GM19239 (cell line): ENCODE data around the gene GPX4.

ENCODE experiments used
- DNase-seq: peaks from one replicate; pipeline ENCODE4 v3.0.0; 2011; ENCODE audit warnings: low spot score; ENCODE audit not compliant: insufficient read length
- FAIRE-seq: peaks from 2 replicates; lab custom pipeline; 2011; peaks lifted over from hg19 to GRCh38; lab: Jason Lieb, UNC

GPX4 gene, protein sequence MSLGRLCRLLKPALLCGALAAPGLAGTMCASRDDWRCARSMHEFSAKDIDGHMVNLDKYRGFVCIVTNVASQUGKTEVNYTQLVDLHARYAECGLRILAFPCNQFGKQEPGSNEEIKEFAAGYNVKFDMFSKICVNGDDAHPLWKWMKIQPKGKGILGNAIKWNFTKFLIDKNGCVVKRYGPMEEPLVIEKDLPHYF

DNA sequence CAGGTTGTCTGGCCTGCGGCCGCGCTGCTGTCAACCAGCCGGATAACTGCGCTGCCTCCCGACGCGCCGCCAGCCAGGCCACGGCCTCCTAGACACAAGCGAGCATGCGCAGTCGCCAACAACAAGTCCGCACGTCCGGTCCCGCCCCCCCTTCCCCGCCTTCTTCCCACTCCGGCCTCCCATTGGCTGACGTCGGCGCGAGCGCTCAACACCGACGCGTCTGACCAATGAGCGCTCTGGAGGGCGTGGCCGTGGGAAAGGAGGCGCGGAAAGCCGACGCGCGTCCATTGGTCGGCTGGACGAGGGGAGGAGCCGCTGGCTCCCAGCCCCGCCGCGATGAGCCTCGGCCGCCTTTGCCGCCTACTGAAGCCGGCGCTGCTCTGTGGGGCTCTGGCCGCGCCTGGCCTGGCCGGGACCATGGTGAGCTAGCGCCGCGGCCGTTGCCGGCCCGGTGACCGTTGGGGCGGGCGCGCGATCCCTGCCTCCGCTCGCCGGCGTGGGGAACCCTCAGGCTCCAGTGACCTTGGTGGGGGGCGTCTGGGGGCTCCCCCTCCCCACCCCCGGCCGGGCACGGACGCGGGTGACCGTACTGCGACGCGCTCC is at the start of gene GPX4:
Gene GPX4, plus strand, starts transcription at position 287 of the 603 bp plus-strand sequence. Its CDS starts 50 bp downstream, at position 337.
- FAIRE-seq, result peak; percentile 97
- DNase-seq, result peak; percentile 99

DNA sequence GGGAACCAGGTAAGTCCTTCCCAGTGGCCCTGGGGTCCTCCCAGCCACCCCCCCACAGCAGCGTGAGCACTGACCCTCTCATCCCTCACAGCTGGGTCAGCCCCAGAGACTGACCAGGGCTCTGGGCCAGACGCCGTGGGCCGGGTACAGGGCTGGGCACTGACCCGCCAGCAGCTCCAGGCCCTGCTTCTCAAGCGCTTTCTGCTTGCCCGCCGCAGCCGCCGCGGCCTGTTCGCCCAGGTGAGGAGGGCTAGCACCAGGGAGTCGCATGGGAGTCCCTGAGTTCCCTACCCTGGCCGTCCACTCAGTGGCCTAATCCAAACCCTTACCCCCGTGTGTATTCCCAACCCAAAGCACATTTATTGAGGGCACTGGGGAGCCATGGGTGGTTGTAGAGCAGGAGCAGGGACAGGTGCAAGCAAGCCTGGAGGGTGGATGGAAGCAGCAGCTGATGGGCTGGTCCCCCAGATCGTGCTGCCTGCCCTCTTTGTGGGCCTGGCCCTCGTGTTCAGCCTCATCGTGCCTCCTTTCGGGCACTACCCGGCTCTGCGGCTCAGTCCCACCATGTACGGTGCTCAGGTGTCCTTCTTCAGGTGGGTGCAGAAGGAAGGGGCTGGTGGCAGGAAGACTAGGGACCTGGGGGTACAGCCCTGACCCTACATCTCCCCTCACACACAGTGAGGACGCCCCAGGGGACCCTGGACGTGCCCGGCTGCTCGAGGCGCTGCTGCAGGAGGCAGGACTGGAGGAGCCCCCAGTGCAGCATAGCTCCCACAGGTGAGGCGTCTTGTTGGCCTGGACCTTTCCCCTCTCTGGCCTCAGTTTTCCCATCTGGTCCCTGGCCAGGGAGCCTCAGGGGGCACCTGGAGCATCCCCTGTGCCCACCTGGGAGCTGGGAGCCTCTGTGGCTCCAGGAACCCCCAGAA is 49.4 kb upstream of the GPX4 start:
- FAIRE-seq, result no peak

GRCh38 chr19:1055028-1055425 is 48.8 kb upstream of the GPX4 start:
- FAIRE-seq (no peak), DNase-seq (no peak)

More for the DNA sequence above, 49.4 kb upstream of the GPX4 start:
- DNase-seq, result no peak

- no peak for DNase-seq
- FAIRE-seq, result no peak
Measured at GRCh38 chr19:1055886-1056620, 47.7 kb upstream of the GPX4 start.

DNA sequence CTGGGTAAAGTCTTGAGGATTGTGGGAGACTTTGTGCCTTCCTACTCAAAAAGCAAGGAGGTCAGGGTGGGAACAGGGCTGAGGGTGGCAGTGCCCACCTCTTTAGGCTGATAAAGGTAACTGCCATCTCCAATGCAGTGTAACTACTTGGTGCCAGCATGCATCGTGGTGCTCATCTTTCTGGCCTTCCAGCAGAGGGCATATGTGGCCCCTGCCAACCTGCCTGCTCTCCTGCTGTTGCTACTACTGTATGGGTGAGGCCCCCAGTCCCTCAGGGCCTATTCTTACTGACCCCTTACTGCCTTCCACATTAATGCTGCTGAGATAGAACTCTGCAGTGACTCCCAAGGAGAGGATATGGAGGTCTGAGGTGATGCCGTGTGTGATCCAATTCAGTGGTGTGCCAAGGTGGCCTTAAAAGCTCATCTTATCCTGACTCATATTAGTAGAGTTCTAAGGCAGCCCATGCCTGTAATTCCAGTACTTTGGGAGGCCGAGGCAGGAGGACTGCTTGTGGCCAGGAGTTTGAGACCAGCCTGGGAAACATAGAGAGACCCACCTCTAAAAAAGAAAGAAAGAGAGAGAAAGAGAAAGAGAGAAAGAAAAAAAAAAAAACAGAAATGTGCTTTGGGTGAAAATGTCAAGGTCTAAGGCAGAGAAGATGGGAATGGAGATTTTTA is 46.5 kb upstream of the GPX4 start:
- FAIRE-seq, result peak; percentile 82
- DNase-seq, result no peak

- FAIRE-seq (no peak), DNase-seq (no peak)
Measured at GRCh38 chr19:1058112-1058511, 45.7 kb upstream of the GPX4 start.

GRCh38 chr19:1060689-1061088 is 43.1 kb upstream of the GPX4 start:
- DNase-seq (no peak), FAIRE-seq (no peak)

DNA sequence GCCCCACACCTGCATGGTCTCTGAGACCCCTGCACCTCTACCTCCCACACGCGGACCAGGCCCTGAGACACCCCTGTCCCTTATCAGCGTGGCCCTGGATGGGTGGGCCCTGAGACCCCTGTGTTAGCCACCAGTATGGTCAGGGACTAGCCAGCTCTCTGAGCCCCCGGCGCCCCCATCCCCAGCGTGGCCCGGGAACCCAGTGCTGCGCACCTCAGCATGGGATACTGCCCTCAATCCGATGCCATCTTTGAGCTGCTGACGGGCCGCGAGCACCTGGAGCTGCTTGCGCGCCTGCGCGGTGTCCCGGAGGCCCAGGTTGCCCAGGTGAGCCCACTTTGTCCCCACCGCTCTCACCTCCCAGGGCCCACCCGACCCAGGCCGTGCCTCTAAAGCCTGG is 41.8 kb upstream of the GPX4 start:
- FAIRE-seq (no peak), DNase-seq (no peak)

- FAIRE-seq (no peak), DNase-seq (no peak)
Measured at GRCh38 chr19:1062387-1063029, 41.3 kb upstream of the GPX4 start.

DNA sequence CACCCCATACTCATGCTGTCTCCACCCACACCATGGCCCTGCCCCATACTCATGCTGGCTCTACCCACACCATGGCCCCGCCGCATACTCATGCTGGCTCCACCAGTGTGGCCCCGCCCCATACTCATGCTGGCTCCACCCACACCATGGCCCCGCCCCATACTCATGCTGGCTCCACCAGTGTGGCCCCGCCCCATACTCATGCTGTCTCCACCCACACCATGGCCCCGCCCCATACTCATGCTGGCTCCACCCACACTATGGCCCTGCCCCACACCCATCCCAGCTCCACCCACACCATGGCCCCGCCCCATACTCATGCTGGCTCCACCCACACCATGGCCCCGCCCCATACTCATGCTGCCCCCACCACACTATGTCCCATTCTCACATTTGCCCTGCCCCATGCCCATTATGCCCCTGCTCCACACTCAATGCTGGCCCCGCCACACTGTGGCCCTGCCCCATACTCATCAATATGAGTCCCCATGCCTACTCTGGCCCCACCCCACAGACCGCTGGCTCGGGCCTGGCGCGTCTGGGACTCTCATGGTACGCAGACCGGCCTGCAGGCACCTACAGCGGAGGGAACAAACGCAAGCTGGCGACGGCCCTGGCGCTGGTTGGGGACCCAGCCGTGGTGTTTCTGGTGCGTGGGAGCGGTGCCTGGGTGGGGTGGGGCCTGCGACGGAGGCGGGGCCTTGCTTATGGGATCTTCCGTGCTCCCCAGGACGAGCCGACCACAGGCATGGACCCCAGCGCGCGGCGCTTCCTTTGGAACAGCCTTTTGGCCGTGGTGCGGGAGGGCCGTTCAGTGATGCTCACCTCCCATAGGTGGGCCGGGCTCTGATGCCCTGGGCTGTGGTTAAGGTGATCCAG is 40.5 kb upstream of the GPX4 start:
- FAIRE-seq (peak; percentile 64), DNase-seq (no peak)

GRCh38 chr19:1063909-1064660 is 39.7 kb upstream of the GPX4 start:
- no peak for FAIRE-seq
- DNase-seq, result no peak

DNA sequence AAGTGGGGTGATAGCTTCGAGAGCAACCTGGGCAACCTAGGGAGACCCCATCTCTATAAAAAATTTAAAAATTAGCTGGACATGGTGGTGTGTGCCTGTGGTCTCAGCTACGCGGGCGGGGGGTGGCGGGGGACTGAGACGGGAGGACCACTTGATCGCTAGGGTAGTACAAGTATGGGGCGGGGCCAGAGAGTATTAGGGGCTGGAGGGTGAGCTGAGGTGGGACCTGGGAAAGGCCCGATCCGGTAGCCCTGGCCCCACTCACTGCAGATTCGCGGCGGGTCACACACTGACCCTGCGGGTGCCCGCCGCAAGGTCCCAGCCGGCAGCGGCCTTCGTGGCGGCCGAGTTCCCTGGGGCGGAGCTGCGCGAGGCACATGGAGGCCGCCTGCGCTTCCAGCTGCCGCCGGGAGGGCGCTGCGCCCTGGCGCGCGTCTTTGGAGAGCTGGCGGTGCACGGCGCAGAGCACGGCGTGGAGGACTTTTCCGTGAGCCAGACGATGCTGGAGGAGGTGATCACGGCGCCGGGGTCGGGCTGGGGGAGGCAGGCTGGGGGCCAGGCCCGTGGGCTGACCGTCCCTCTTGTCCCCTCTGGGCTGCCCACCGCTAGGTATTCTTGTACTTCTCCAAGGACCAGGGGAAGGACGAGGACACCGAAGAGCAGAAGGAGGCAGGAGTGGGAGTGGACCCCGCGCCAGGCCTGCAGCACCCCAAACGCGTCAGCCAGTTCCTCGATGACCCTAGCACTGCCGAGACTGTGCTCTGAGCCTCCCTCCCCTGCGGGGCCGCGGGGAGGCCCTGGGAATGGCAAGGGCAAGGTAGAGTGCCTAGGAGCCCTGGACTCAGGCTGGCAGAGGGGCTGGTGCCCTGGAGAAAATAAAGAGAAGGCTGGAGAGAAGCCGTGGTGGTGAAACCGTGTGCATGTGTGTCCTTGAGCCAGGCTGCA is 38.9 kb upstream of the GPX4 start:
- DNase-seq (peak; percentile 66), FAIRE-seq (peak; percentile 81)

DNA sequence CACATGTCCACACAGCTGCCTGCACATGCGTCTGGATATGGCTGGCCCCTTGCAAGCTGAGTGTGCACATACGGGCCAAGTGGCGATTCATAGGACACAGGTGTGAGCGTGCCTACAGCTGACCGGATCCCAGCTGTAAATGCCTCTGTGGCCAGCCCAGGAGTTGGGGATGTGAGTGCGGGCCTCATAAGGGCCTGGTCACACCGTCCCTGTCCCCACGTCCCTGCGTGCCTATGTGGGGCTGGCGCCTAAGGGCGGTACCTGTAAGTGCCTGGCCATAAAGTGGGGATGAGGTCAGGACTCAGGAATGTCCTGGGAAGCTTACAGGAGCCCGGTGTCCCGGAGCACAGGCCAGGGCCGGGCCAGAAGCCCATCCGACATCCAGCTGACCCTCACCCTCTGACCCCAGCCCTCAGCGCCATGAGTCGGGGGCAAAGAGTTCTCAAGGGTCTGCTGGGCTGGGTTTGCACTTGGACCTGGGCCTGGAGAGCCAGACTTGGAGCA is 38.1 kb upstream of the GPX4 start:
- DNase-seq, result no peak
- no peak for FAIRE-seq

DNA sequence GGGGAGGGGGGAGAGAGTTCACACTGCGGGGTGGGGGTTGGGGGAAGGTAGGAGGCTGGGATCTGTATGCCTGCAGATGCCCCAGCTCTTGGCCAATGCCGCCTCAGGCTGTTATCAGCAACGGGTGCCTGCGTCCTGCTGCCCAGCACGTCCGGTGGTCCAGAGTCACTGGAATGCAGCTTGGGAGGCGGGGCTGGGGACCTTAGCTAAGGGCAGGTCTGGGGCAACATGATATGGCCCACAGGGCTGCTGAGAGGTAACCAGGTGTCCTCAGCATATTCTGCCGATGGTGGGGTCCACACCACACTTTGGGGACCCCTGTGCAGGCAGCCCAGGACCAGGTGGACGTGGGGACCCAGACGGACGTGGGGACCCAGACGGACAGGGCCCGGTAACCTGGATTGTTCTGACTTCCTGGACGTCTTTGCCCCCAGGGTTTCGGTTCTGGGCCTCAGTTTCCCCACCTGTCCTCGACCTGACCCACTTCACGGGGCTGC is 37.5 kb upstream of the GPX4 start:
- DNase-seq, result no peak
- FAIRE-seq, result no peak

GRCh38 chr19:1066748-1067340 is 37.0 kb upstream of the GPX4 start, which contains the start of gene ARHGAP45:
Gene ARHGAP45, plus strand, starts transcription at chr19:1067167. Its CDS starts 239 bp downstream, at chr19:1067406.
- peak; percentile 79 for DNase-seq
- peak; percentile 86 for FAIRE-seq
